Activated CD4-positive, alpha-beta T cell treated with anti-CD3 and anti-CD28 coated beads for 1 hour (primary cell): ENCODE data around the gene NAP1L4.

Source experiments
- DNase-seq: peaks from one replicate; pipeline ENCODE4 v3.0.0-alpha.2; 2020

The NAP1L4 gene

GRCh38 chr11:3010521-3011275 is 18.6 kb upstream of the NAP1L4 start:
- no peak for DNase-seq

- no peak for DNase-seq
Measured at GRCh38 chr11:3010004-3010403, 17.9 kb upstream of the NAP1L4 start.

GRCh38 chr11:3009481-3009880 is 17.4 kb upstream of the NAP1L4 start:
- no peak for DNase-seq

GRCh38 chr11:3008746-3009336 is 16.7 kb upstream of the NAP1L4 start:
- DNase-seq, result no peak

- DNase-seq, result no peak
Measured at GRCh38 chr11:3007404-3008010, 15.4 kb upstream of the NAP1L4 start.

- DNase-seq, result no peak
Measured at GRCh38 chr11:3006505-3007260, 14.6 kb upstream of the NAP1L4 start.

GRCh38 chr11:3004481-3004880 is 12.4 kb upstream of the NAP1L4 start:
- DNase-seq, result no peak

GRCh38 chr11:3003396-3004231 is 11.5 kb upstream of the NAP1L4 start:
- no peak for DNase-seq

- DNase-seq, result no peak
Measured at GRCh38 chr11:3002871-3003270, 10.7 kb upstream of the NAP1L4 start.

- no peak for DNase-seq
Measured at GRCh38 chr11:3002351-3002861, 10.3 kb upstream of the NAP1L4 start.

- no peak for DNase-seq
Measured at GRCh38 chr11:3001496-3001895, 9.4 kb upstream of the NAP1L4 start.

GRCh38 chr11:3000032-3000961 is 8.2 kb upstream of the NAP1L4 start:
- DNase-seq, result no peak

GRCh38 chr11:2999464-2999998 is 7.4 kb upstream of the NAP1L4 start:
- no peak for DNase-seq

- no peak for DNase-seq
Measured at GRCh38 chr11:2998073-2998850, 6.1 kb upstream of the NAP1L4 start.

- DNase-seq, result no peak
Measured at GRCh38 chr11:2997406-2997805, 5.3 kb upstream of the NAP1L4 start.

GRCh38 chr11:2996976-2997375 is 4.8 kb upstream of the NAP1L4 start:
- no peak for DNase-seq

- DNase-seq, result no peak
Measured at GRCh38 chr11:2995893-2996554, 3.9 kb upstream of the NAP1L4 start.

- DNase-seq, result no peak
Measured at GRCh38 chr11:2995031-2995561, 3.0 kb upstream of the NAP1L4 start.

- no peak for DNase-seq
Measured at GRCh38 chr11:2994336-2994730, 2.2 kb upstream of the NAP1L4 start.
